H9 (cell line): ENCODE results near the gene WRAP53. TPM values are rescaled to one million over a fixed set of nuclear protein-coding genes. Genes with fewer than 3 reads are reported as not detected.

Experiments used
- DNase-seq: peaks from one replicate; pipeline ENCODE4 v3.0.0-alpha.2; 2017
- H2AFZ ChIP-seq: one replicate; pipeline ENCODE4 v1.6.1; 2013; ENCODE audit warnings: mild to moderate bottlenecking, low read length, control low read depth, moderate library complexity
- H2AK5ac ChIP-seq: 2 replicates; pipeline ENCODE4 v1.6.1; 2013; ENCODE audit warnings: low read length, control low read depth, mixed read lengths; ENCODE audit not compliant: insufficient read length
- H2BK120ac ChIP-seq: one replicate; pipeline ENCODE4 v1.6.1; 2013; ENCODE audit warnings: low read depth, mild to moderate bottlenecking, low read length, control low read depth, inconsistent platforms; ENCODE audit not compliant: poor library complexity, severe bottlenecking
- H2BK12ac ChIP-seq: 2 replicates; pipeline ENCODE4 v1.6.1; 2013; ENCODE audit warnings: low read length, control low read depth, mixed read lengths, low read depth; ENCODE audit not compliant: insufficient read length
- H2BK15ac ChIP-seq: 2 replicates; pipeline ENCODE4 v1.6.1; 2013; ENCODE audit warnings: low read depth, low read length, control low read depth
- H2BK20ac ChIP-seq: one replicate; pipeline ENCODE4 v1.6.1; 2013; ENCODE audit warnings: low read depth, mild to moderate bottlenecking, low read length, control low read depth, inconsistent platforms; ENCODE audit not compliant: poor library complexity, severe bottlenecking
- H2BK5ac ChIP-seq: 2 replicates; pipeline ENCODE4 v1.6.1; 2013; ENCODE audit warnings: low read length, control low read depth, mixed read lengths; ENCODE audit not compliant: insufficient read length
- H3K14ac ChIP-seq: 2 replicates; pipeline ENCODE4 v1.6.1; 2013; ENCODE audit warnings: low read length, control low read depth; ENCODE audit not compliant: insufficient read depth
- H3K18ac ChIP-seq: 2 replicates; pipeline ENCODE4 v1.6.1; 2013; ENCODE audit warnings: low read depth, mild to moderate bottlenecking, mixed read lengths, low read length, control low read depth; ENCODE audit not compliant: insufficient read length
- H3K23ac ChIP-seq: 2 replicates; pipeline ENCODE4 v1.6.1; 2013; ENCODE audit warnings: low read length, control low read depth, mixed read lengths, low read depth; ENCODE audit not compliant: insufficient read length
- H3K23me2 ChIP-seq: 2 replicates; pipeline ENCODE4 v1.6.1; 2013; ENCODE audit warnings: low read depth, mild to moderate bottlenecking, mixed read lengths, low read length, control low read depth; ENCODE audit not compliant: insufficient read length, poor library complexity, severe bottlenecking
- H3K27ac ChIP-seq: 2 replicates; pipeline ENCODE4 v1.5.1; 2013; ENCODE audit warnings: low read length, control low read depth, mixed read lengths, low read depth; ENCODE audit not compliant: insufficient read length
- H3K27me3 ChIP-seq: 2 replicates; pipeline ENCODE4 v1.6.1; 2013; ENCODE audit warnings: low read length, control low read depth, inconsistent platforms; ENCODE audit not compliant: insufficient read depth
- H3K4ac ChIP-seq: 2 replicates; pipeline ENCODE4 v1.6.1; 2013; ENCODE audit warnings: low read depth, mild to moderate bottlenecking, control low read depth, inconsistent platforms, low read length, moderate library complexity
- H3K4me1 ChIP-seq: 2 replicates; pipeline ENCODE4 v1.6.1; 2013; ENCODE audit warnings: low read length, control low read depth, inconsistent platforms; ENCODE audit not compliant: insufficient read depth
- H3K4me2 ChIP-seq: 2 replicates; pipeline ENCODE4 v1.6.1; 2013; ENCODE audit warnings: low read length, control low read depth, mixed read lengths; ENCODE audit not compliant: insufficient read length, insufficient read depth
- H3K56ac ChIP-seq: 2 replicates; pipeline ENCODE4 v1.6.1; 2013; ENCODE audit warnings: low read depth, mild to moderate bottlenecking, mixed read lengths, low read length, control low read depth; ENCODE audit not compliant: insufficient read length
- H3K79me1 ChIP-seq: 2 replicates; pipeline ENCODE4 v1.6.1; 2013; ENCODE audit warnings: low read depth, mild to moderate bottlenecking, moderate library complexity, low read length, control low read depth, inconsistent platforms; ENCODE audit not compliant: insufficient read depth, poor library complexity, severe bottlenecking
- H3K79me2 ChIP-seq: 2 replicates; pipeline ENCODE4 v1.6.1; 2013; ENCODE audit warnings: low read length, control low read depth, inconsistent platforms; ENCODE audit not compliant: insufficient read depth
- H3K9ac ChIP-seq: 2 replicates; pipeline ENCODE4 v1.6.1; 2013; ENCODE audit warnings: low read length, control low read depth, mixed read lengths; ENCODE audit not compliant: insufficient read length; ENCODE audit errors: extremely low read depth
- H3K9me3 ChIP-seq: one replicate; pipeline ENCODE4 v1.6.1; 2013; ENCODE audit warnings: low read depth, low read length, inconsistent platforms; ENCODE audit not compliant: control insufficient read depth
- H3T11ph ChIP-seq: one replicate; pipeline ENCODE4 v1.6.1; 2013; ENCODE audit warnings: mild to moderate bottlenecking, low read length, control low read depth, inconsistent platforms
- H4K20me1 ChIP-seq: one replicate; pipeline ENCODE4 v1.6.1; 2013; ENCODE audit not compliant: control insufficient read depth, insufficient read length, insufficient read depth
- H4K5ac ChIP-seq: 2 replicates; pipeline ENCODE4 v1.6.1; 2013; ENCODE audit warnings: low read depth, mild to moderate bottlenecking, mixed read lengths, low read length, control low read depth; ENCODE audit not compliant: insufficient read length
- H4K8ac ChIP-seq: replicated peaks from 2 replicates; pipeline ENCODE4 v1.6.1; 2013; ENCODE audit warnings: low read length, control low read depth, mixed read lengths, low read depth; ENCODE audit not compliant: insufficient read length
- H4K91ac ChIP-seq: 2 replicates; pipeline ENCODE4 v1.6.1; 2013; ENCODE audit warnings: low read depth, mild to moderate bottlenecking, moderate library complexity, mixed read lengths, low read length, control low read depth; ENCODE audit not compliant: insufficient read length
- H3K27ac Mint-ChIP-seq, 3 experiments: 2 replicates in 2 of 3; 3 replicates in 1 of 3; pipeline ENCODE4 v1.8.0; 2020 to 2021; ENCODE audit warnings: mixed read lengths in 3 of 3, mild to moderate bottlenecking in 1 of 3, moderate library complexity in 1 of 3
- H3K27me3 Mint-ChIP-seq: 2 replicates; pipeline ENCODE4 v1.8.0; 2021; ENCODE audit warnings: low read depth, mild to moderate bottlenecking, moderate library complexity, mixed read lengths
- H3K36me3 Mint-ChIP-seq, 3 experiments: 2 replicates in 2 of 3; 3 replicates in 1 of 3; pipeline ENCODE4 v1.8.0; 2020 to 2021; ENCODE audit warnings: low read depth in 3 of 3, mixed read lengths in 3 of 3; ENCODE audit not compliant: insufficient read depth in 1 of 3
- H3K4me1 Mint-ChIP-seq, 2 experiments: 2 replicates each; pipeline ENCODE4 v1.8.0; 2020; ENCODE audit warnings: mixed read lengths in 2 of 2
- H3K4me3 Mint-ChIP-seq, 2 experiments: 2 replicates in 1 of 2; 3 replicates in 1 of 2; pipeline ENCODE4 v1.8.0; 2020 to 2021; ENCODE audit warnings: mild to moderate bottlenecking in 2 of 2, mixed read lengths in 2 of 2, moderate library complexity in 1 of 2
- H3K9me3 Mint-ChIP-seq, 2 experiments: 2 replicates in 1 of 2; 3 replicates in 1 of 2; pipeline ENCODE4 v1.8.0; 2020; ENCODE audit warnings: mild to moderate bottlenecking in 2 of 2, mixed read lengths in 2 of 2, moderate library complexity in 1 of 2
- WGBS: extraction: QIAGEN DNeasy Blood & Tissue Kit; methylation state at CpG from one replicate; pipeline ENCODE4 v1.1.7; 2013; ENCODE audit warnings: missing lambda C conversion rate, low lambda C conversion rate, mixed read lengths; ENCODE audit not compliant: insufficient read length; ENCODE audit errors: extremely low coverage; 5-methylcytosine and 5-hydroxymethylcytosine counted together
- total RNA-seq: library from RNA; stranded (reverse); gene quantifications from 2 replicates; pipeline ENCODE4 v1.2.1, GENCODE V29; 2021
- TF ChIP-seq, protein P1 (sequence below): fragments of 200-600 bp; sonication (generic); conservative IDR thresholded peaks from 3 replicates; pipeline ENCODE4 v1.8.0; 2021; ENCODE audit warnings: antibody characterized with exemption, mild to moderate bottlenecking

Gene WRAP53
- total RNA-seq, 1 experiment from 2014 or later: 27.0 TPM

DNA sequence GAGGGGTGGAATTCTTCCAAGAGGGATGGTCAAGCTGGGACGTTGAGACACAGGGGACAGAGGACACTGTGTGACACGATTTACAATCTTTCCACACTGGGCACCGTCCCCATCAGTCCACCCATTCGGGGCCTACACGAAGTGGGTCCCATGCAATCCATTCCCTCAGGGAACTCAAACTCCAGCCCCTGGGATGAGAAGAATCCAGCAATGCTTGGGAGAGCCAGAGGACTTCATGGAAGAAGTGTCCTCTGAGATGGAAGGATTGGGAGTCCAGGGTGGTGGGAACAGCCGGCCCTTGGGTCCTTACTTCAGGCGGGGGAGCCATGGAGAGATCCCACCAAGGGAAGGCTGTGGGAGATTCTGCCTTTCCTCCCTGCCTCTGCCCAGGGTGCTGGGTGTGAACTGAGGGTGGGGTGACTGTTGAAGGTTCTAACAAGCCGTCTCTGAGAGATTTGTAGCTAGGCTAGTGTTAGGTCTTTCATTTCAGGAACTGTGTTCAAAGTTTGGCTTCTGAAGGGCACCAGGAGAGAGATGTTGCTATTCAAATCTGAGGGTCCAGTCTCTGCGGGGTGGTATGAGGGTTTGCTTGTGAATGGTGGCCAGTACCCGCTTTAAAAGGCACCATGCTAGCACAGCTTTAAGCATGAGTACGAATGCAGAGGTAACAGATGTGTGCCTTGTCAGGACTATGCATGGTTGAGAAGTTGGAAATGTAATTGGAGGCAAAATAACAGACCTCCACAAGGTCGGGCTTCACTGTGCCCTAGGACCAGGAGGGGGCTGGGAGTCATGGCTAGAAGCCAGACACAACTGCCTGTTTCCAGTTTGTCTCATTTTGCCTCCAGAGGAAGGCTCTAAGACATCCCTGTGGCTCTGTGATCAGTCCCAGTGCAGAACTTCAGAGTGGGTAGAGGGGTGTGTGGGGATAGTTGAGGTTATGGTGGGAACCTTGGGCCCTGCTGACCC is 35.6 kb upstream of the WRAP53 start:
- Mint-ChIP-seq H3K27ac (no peak overlapping the region), H3K36me3 (peaks cover 7 to 29% (median 10%) of the 10 kb centered on the region in 3 experiments; a peak in 6 of 7 replicates), H3K27me3 (peaks cover 63% of the 10 kb centered on the region), H3K4me1 (peaks cover 38 to 56% of the 10 kb centered on the region in 2 experiments), H3K4me3 (peak overlapping the region; percentile 69 to 91), H3K9me3 (peaks cover 0 to 3% of the 10 kb centered on the region in 2 experiments; a peak in 1 of 5 replicates)
- DNase-seq: no peak
- Histone ChIP-seq H3K79me2 (no peaks in the 10 kb centered on the region), H3K18ac (no peak overlapping the region), H3K14ac (no peak overlapping the region), H2AFZ (no peak overlapping the region), H3K9me3 (no peaks in the 10 kb centered on the region), H3K56ac (no peak overlapping the region), H3K4ac (no peak overlapping the region), H3K27me3 (peaks cover 5% of the 10 kb centered on the region), H3K9ac (no peak overlapping the region), H4K5ac (no peak overlapping the region), H4K91ac (no peak overlapping the region), H2BK20ac (no peak overlapping the region), H4K8ac (no peak overlapping the region), H3K4me2 (peak overlapping the region; percentile 82), H2AK5ac (no peak overlapping the region), H2BK120ac (no peak overlapping the region), H3K23ac (no peak overlapping the region), H3K27ac (no peak overlapping the region), H2BK12ac (no peak overlapping the region), H3T11ph (no peak overlapping the region), H3K79me1 (no peaks in the 10 kb centered on the region), H3K4me1 (peaks cover 3% of the 10 kb centered on the region; the same call in 1 of the 2 replicates), H2BK15ac (no peak overlapping the region), H2BK5ac (no peak overlapping the region), H3K23me2 (peaks cover 20% of the 10 kb centered on the region), H4K20me1 (no peaks in the 10 kb centered on the region)
- TF ChIP-seq, protein P1, sequence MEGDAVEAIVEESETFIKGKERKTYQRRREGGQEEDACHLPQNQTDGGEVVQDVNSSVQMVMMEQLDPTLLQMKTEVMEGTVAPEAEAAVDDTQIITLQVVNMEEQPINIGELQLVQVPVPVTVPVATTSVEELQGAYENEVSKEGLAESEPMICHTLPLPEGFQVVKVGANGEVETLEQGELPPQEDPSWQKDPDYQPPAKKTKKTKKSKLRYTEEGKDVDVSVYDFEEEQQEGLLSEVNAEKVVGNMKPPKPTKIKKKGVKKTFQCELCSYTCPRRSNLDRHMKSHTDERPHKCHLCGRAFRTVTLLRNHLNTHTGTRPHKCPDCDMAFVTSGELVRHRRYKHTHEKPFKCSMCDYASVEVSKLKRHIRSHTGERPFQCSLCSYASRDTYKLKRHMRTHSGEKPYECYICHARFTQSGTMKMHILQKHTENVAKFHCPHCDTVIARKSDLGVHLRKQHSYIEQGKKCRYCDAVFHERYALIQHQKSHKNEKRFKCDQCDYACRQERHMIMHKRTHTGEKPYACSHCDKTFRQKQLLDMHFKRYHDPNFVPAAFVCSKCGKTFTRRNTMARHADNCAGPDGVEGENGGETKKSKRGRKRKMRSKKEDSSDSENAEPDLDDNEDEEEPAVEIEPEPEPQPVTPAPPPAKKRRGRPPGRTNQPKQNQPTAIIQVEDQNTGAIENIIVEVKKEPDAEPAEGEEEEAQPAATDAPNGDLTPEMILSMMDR: no peak
- no CpG with 5 or more reads among the region's 12 CpGs for WGBS
